Renal pelvis (tissue), 4 donors: ENCODE results near the gene MLST8. TPM values are rescaled to one million over a fixed set of nuclear protein-coding genes. Genes with fewer than 3 reads are reported as not detected.

Source experiments
- DNase-seq: peaks from one replicate; pipeline ENCODE4 v3.0.0-alpha.2; 2013
- polyA plus RNA-seq, 3 donors: library from polyadenylated mRNA; unstranded; fragments of 120-200 nt; gene quantifications; one replicate each; pipeline ENCODE4 v1.2.1, GENCODE V29; 2013; ENCODE audit not compliant: insufficient read length in 3 of 3

The MLST8 gene
- polyA plus RNA-seq, 3 donors, result 48.8 to 57.6 (median 55.2) TPM

DNA sequence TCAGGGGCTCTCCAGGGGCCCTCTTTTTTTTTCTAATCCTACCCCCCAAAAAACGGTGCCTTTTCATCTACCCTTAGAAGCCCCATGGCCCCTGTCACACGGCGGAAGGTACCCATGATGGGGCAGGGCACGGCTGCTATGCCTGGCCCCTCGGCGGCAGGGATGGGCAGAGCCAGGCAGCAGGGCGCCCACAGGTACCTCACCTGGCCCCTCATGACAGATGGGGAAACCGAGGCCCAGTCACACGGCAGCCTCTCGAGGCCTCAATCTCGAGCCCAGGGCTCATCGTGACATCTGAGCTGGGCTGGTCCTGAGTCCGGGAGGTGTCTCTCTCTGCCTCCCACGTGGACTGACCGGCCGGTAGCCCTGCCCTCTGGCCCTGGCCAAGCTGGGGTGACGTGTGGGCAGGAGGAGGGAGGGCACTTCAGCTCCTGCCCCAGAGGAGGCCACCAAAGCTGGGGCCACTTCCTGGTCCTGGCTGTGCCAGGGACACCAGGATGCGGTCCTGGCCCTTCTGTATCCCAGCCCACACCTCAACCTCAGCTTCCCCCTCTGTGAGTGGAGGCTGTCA is 38.1 kb upstream of the MLST8 start:
- DNase-seq, result no peak

DNA sequence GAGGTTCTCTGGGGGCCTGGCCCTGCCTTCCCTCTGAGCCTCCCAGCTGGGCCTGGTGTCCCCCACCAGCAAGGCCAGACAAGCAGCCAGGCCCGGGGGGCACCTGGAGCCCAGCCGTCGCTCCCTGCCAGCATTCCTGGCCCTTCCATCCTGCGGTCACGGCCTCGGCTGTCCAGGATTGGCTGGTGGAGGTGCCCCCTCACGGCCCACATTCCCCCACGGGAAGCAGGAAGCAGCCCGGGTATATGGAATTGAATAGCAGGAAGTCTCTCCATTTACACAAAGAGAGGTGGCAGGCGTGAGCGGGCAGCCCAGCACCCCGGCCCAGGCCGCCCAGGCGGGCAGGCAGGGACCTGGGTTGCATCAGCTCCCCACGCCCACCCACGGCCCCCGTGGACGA is 35.2 kb upstream of the MLST8 start:
- DNase-seq, result no peak

DNA sequence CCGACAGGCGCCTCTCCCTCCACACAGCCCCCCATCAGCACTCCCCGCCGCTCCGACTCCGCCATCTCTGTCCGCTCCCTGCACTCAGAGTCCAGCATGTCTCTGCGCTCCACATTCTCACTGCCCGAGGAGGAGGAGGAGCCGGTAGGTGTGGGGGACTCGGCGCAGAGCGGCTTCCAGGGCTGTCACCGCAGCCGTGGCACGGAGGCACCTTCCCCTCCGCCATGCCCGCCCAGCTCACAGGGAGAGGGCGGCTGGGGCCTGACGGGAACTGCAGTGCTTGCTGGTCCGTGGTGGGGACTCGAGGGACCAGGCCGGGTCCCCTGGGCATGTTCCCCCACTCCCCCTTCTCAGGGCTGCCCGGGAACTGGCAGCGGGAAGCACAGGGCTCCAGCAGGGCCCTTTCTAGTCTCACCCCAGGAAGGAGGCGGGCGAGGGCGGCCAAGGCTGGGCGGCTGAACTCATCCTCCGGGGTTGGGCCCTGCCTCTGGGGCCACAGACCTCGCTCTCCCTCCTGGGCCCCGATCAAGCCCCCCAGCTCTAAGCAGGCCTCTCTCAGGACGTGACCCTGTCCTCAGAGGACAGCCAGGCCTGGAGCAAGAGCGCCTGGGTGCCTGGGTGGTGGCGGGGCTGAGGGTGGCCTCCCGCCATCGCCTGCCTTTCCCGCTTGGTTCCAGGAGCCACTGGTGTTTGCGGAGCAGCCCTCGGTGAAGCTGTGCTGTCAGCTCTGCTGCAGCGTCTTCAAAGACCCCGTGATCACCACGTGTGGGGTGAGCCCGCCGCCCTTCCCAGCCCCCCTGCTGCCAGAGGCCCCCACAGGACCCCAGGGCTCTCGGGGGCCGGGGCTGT is 34.4 kb upstream of the MLST8 start:
- no peak for DNase-seq

DNA sequence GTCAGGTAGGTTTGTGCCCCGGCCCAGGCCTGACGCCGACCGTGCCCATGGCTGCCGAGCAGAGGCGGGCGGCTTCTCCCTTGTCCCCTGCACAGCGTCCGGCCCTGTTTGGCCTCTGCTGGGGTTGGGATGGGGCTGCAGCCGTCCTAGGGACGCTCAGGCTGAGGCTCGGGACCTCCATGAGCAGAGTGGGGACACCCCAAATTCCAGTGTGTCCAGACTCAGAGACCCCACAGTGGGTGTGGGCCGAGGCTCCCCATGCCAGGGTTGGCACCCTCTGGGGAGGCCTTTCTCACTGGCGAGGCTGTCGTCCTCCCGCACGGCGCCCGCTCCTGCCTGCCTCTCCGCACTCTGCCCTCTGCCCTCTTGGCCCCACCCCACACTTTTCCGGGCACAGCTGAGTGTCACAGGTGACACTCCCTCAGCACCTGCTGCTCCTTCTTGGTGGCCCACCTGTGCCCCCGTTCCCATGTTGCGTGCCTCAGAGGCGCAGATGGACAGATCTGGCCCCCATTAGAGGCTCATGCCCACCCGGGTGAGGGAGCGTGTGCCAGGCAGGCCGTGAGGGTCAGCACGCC is 33.6 kb upstream of the MLST8 start:
- DNase-seq, result no peak

DNA sequence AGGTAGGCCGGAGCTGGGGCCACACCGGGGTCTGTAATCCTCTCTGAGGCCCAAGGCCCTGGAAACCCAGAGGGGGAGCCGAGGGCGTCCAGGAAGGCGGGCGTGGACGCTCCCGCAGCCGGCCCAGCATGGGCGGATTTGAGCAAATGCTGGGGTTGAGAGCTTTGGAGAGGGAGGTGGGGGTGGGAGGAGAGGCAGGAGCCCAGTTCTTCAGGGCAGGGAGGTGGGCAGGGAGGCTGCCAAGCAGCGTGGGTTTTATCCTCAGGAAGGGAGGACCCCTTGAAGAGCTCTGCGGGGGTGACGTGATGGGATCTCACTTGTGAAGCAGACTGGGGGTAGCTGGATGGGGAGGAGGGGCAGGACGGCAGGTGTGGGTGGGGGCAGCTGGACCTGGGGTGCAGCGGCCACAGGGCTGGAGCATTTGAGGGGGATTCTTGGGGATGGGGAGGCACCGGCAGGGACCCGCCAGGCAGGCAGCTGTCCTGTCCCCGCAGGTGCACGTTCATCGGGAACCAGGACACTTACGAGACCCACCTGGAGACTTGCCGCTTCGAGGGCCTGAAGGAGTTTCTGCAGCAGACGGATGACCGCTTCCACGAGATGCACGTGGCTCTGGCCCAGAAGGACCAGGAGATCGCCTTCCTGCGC is 32.4 kb upstream of the MLST8 start:
- DNase-seq, result no peak

DNA sequence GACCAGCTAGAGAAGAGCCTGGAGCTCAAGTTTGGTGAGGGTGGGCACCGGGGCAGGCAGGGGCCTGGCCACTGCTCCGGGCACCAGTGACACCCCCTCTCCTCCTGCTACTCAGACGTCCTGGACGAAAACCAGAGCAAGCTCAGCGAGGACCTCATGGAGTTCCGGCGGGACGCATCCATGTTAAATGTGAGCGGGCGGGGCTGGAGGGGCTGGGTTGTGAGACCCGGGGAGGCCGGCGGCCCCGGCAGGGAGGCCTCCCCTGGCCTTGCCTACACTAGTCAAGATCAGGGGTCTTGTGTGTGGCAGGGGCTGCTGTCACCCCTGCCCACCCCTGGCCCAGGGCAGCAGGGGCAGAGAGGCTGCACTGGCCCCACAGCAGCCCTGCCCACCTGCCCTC is 31.9 kb upstream of the MLST8 start:
- DNase-seq, result no peak

DNA sequence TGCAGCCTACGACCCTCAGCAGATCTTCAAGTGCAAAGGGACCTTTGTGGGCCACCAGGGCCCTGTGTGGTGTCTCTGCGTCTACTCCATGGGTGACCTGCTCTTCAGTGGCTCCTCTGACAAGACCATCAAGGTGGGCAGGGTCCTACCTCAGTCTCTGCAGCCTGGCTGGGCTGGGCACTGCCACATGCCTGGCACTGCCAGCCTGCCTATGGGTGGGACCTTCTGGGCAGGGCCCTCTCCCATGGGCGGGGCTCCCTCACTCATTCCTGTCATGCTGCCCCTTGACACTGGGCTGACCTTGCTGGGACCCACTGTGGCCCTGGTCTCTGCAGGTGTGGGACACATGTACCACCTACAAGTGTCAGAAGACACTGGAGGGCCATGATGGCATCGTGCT is 31.3 kb upstream of the MLST8 start:
- DNase-seq, result no peak

DNA sequence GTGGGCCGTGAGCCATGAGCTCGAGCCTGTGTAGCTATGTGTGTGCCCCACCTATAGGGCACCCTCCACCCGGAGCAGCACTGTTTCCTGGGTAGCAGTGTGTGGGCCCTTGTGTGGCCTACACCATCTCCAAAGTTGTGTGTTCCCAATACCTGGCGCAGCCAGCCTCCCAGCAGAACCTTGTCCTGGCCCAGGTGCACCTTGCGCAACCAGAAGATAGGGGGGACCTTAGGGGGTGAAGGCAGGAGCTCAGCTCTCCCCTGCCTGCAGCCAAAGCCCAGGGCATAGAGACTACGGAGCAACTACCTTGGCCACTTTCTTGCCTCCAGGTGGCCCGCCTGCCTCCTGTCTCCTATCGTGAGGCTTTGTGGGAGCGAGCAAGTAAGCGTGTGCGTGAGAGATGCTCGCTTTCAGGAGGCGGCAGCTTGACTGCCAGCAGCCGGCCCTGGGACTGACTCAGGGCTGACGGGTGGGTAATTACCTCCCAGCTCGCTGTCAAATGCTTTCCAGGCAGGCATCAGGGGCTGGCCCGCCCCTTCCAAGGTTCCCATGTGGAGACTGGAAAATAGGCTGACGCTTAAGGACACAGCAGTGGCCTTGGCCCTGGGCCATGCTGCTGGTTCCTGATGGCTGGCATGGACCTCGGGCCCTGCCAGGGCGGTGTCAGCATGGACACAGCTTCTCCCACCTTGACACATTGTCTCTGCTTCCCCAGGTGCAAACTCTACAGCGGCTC is 30.7 kb upstream of the MLST8 start:
- no peak for DNase-seq

DNA sequence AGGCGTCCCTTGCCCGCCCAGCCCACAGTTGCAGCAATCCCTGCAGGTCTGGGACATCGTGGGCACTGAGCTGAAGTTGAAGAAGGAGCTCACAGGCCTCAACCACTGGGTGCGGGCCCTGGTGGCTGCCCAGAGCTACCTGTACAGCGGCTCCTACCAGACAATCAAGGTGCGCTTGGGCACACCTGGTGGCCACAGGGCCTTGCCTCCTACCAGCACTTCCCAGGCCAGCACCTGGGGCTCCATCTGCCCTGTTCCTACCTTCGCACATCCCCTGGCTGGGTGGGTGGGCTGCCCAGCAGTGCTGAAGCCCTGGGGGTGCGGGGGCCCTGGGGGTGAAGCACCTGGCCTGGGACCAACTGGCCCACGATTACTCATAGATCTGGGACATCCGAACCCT is 29.8 kb upstream of the MLST8 start:
- no peak for DNase-seq

DNA sequence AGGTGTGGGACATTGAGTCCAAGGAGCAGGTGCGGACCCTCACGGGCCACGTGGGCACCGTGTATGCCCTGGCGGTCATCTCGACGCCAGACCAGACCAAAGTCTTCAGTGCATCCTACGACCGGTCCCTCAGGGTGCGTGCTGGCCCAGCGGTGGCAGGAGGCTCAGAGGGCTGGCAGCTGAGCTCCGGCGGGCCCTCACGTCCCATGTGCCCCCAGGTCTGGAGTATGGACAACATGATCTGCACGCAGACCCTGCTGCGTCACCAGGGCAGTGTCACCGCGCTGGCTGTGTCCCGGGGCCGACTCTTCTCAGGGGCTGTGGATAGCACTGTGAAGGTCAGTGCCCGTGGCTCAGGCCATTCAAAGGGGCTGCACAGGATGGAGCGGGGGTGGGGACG is 29.2 kb upstream of the MLST8 start:
- DNase-seq, result no peak

DNA sequence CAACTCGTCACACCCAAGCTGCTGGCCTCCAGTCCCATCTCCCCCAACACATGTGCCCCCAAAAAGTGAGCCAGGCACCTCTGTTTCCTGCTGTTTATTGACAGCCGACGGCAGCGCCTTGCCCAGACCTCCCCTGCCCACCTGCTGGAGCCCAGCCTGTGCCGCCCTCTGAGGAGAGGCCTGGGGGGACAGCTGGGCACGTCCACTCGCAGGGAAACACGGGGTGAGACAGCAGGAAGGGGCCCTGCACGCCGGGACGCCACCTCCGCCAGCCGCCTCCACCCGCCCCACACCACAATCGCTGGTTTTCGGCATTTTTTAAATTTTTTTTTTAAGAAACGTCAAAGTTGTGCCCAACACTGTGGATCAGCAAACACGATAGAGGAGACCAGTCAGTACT is 28.2 kb upstream of the MLST8 start:
- DNase-seq, result no peak

DNA sequence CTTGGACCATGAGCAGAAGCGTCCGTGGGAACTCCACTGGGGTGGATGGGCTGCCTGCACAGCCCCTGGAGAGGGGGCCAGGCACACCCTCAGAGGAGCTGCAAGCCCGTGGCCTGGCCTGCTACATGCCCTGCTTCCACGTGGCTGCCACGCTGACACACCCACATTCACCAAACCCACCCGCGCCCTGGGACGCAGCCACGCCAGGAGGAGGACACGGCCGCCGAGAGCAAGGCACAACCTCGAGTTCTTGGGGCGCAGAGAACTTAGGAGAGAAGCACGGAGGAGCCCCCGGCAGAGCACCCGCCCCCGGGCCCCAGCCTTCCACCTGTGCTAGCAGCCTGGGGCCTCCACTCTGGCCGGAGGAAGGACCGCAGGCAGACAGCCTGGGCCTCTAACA is 27.7 kb upstream of the MLST8 start:
- DNase-seq, result no peak

DNA sequence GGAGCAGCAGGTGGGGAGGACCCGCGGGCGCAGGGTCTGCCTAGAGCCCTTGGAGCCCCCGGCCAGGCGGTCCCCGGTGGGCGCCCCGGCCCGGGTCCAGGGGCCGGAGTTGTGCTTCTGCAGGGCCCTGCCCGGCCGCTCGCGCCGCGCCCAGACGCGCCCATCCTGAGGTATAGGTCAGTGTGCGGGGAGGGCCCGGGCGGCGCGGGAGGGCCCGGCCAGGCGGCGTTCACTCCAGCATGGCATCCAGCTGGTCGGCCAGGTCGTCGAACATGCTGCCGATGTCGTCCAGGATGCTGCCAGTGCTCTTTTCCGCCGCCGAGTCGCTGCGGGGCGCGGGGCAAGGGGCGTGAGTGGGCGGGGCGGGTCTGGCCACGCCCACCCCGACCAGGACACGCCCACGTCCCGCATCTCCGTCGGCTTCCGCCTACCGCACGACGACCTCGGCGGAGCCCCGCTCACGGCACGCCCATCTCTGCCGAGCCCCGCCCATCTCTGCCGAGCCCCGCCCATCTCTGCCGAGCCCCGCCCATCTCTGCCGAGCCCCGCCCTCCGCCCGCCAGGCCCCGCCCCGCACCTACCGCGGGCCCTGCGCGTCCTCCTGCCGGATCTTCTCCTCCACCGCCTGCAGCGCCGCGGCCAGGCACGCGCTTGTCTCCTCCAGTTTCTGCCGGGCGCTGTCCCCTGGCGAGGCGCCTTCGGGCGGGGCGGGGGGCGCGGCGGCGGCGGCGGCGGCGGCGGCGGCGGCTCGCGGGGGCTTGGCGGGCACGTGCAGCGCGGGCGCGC is 26.7 kb upstream of the MLST8 start:
- DNase-seq, result no peak

DNA sequence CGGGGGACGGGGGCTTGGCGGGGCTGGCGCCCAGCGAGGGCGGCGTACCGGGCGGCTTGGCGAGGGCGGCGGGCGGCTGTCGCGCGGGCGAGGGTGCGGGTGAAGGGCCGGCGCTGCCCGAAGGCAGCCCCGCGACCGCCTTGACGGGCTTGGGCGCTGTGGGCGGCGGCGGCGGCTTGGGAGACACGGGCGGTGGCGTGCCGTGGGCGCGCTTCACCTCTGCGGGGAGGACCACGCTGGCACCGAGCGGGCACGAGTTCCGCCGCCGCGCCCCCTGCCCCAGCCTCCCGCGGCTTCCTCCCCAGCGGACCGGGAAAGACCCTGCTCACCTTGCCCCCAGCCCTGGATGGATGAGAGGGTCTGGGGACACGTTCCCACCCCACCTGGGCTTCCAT is 26.1 kb upstream of the MLST8 start:
- DNase-seq, result no peak

DNA sequence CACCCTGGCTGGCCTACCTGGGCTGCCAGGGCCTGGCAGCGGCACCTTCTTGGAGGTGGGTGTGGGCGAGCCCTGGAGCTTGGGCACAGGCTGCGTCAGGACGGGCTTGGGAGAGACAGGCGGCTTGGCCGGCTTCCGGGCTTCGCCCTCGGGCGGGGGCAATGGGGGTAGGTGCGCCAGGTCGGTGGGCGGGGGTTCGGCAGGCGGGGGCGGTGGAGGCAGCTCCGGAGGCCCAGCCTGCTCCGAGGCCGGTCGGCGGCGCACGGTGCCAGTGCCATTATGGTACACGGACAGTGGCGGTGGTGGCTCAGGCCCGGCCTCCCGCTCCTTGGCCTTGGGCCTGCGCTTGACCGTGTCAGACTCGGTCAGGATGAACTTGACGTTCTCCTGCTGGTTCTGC is 25.7 kb upstream of the MLST8 start:
- no peak for DNase-seq

DNA sequence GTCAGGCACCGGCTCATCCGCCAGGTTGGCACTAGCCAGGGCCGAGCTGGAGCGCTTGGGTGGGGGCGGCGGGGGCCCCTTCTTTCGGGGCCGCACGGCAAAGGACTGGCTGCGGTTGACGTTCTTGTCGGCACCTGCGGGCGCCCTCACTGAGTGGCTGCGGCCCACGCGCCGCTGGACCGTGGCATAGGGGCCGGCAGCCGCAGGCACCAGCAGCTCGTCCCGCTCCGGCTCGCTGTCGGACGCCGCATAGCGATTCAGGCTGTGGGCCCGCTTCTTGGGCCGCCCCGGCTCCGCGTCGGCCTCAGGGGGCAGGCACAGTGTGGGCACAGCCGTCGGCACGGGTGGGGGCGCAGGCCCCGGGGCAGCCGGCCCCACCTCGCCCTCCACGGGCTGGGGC is 24.8 kb upstream of the MLST8 start:
- no peak for DNase-seq

DNA sequence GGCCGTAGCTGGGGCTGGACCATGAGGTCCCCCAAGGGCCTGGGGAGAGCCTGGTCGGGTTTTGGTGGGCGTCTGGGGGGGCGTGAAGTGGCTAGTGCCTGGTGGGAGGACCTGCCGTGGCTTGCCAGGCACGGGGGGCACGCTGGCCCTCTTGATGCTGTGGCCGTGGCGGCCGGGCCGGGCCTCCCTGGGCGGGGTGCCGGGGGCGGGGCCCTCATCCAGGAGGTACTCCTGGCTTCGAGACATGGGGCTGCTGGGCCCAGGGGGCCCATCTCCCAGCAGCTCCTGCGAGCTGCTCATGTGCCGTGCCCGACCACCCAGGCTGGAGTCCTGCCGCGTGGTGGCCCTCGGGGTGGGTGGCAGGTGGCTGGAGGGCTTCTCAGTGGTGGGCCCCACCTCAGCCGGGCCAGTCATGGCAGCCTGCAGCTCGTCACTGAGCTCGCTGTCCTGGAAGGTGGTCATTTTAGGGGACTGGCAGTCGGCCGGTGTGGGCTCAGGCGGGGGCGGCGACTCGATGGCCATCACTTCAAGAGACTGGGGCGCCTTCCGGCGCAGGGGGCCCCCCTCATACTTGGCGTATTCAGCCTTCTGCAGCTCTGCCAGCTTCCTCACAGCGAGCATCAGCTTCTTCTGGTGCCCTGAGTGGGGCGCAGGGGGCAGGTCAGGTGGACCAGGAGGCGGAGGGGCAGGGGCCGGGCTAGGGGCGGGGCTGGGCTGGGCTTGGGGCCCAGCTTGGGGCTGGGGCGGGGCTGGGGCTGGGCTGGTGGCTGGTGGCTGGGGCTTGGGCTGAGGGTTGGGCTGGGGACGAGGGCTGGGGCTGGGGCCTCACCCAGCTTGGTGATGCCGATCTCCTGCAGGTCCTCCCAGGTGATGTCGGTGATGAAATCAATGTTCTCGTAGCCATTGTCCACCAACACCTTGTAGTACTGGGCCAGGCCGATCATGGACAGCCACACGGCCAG is 24.0 kb upstream of the MLST8 start:
- no peak for DNase-seq

DNA sequence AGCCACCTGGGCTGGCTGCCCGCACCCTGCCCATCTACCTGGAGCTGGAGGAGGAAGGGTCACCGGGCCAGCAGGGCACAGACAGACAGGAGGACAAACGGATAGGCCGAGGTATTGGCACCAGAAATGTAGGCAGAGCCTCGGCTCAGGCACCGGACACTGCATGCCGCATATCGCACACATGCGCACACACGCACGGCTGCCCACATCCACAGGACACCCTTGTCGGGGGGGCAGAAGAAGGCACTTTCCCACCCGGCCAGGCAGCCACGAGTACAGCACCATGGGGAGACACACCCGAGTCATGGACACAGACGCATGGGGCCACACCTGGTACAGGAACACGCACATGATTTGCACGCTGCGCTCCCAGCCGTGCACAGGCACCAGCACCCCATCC is 23.3 kb upstream of the MLST8 start:
- DNase-seq, result no peak

DNA sequence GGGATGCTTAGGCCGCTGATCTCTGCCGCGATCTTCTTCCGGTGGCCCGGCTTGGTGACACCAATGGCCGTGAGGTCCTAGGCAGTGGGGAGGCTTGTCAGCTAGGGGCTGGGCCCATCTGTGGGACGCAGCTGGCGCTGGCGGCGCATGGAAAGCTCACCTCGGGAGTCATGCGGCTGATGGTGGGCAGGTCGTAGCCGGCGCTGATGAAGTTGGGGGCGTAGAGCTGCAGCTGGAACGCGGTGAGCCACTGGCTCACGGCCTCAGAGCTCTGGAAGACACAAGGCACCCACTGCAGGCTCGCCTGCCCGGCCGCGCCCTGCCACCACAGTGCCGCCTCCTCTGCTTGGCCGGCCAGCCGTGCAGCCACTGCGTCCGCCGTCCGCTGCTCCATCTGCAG is 21.6 kb upstream of the MLST8 start:
- no peak for DNase-seq

DNA sequence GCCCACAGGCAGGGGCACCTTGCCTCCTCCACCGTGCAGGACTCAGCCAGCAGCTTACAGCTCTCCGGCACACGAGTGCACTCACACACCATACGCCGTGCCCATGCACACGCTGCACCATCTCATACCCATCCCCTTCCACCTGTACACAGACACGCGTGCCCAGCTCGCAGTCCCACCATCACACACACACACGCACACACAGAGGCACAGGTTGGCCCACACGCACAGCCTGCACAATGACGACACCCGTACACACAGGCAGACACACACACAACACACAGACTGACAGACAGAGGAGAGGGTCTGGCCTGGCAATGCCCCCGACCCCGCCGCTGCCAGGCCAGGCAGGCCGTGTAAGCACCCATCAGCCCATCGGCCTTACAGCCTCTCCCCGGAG is 20.9 kb upstream of the MLST8 start:
- DNase-seq, result no peak
